NCI-H2107 treated with DMSO at 0.1 percent for 48 hours (cell line): Measurements from ENCODE around the gene CDH20.
A peak's percentile ranks its signal among the peaks of the same experiment; 100 is the strongest.

ENCODE experiments used
- DNase-seq: peaks from one replicate; lab custom pipeline; 2025; ENCODE audit not compliant: unreplicated experiment; lab: John Stamatoyannopoulos, UW

The CDH20 gene

DNA sequence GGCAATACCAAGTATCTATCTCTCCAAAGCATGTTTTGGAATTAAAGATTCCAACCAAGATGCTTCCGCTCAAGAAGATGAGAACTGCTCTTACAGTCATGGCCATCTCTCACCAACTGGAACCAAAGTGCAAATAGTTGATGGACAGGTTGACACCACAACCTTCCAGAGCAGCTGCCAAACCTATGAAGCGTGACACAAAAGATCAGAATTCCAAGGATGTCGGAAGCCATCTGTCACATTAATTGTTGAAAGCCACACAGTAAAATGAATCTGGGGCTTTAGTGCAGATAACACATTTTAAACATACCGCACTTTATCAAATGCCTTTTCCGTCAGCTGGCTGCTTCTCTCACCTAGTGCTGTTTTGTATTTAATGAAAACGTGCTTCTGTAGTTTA, 195.7 kb downstream of the CDH20 start:
- no peak for DNase-seq

DNA sequence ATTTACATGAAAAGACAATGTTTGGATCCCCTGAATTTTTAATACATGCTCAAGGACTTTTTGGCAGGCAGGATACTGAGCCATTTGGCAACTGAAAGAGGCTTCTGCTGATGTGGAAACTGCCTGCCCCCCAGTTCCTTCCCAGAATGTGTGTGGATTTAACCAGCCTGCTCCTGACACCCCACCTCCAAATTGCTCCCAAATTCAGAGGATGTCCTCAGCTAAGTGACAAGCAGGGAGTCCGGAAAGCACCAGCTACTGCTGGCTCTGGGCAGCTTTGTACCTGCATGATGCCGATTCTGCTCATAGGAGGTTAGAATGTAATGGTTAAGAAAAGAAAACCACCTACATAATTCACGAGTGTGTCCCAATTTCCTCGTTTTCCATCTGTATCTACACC, 197.5 kb downstream of the CDH20 start:
- DNase-seq, result no peak

DNA sequence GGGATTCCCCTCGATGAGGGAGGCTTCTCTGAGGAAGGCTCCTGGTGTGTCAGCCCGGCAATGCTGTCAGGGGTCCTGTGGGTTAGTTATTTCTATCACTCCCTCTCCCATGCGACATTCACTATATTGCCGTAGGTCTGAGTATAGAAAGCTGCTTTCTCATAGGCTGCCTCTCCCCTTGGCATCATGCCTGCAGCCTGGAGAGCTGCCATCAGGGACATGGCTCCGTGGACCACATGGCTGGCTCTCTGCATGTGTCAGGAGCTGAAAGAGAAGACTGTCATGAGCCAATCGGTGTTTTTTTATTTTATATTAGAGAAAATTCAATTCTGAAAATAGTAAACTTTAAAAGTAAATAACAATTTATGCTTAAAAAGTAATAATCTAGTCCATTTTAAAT, 198.0 kb downstream of the CDH20 start:
- DNase-seq, result no peak

DNA sequence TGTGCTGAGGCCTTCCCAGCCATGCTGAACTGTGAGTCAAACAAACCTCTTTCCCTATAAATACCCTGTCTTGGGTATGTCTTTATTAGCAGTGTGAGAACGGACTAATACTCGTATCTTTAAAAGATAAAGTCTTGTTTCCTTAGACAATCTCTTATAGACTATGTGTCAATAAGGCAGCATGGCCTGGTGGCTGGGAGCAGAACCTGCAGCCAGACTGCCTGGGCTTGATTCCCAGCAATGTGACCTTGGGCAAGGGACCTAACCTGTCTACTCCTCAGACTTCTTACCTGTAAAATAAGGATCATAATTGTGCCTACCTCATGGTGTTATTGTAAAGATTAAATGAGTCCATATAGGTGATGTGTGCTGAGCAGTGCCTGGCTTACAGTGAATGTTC, 198.7 kb downstream of the CDH20 start:
- DNase-seq, result no peak

DNA sequence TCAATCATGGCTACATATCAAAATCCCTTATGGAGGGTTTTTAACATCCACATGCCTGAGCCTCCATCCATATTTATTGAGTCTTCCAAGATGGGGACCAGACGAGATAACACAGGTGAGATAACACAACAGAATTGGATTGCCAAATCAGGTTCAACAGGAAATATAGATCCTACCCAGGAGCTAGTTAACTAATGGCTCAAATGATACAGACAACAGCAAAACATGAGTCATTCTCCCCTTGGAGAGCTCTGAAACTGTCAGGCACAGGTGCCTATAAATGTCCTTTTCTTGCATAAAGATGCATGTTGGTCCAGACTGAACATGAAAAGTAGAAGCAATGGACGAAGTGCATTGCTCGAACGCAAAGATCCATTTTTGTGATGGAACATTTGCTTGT, 202.2 kb downstream of the CDH20 start:
- DNase-seq, result no peak

DNA sequence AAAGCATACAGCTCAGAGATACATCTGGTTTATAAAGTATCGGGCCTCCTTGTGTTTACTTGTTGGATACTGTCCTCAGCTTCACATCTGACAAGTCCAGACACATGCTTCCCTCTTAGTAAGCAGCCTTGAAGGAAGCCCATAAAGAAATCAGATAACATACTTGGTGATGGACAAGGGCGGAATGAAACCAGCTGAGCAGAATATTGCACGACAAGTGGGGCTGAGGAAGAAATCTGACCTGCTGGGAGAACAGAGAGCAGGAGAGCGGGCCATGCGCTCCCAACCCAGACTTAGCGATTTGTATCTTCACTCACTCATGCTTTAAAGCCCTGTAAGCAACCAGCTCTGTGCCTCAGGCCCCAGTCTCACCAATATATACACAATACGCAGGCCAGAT, 208.4 kb downstream of the CDH20 start:
- no peak for DNase-seq

DNA sequence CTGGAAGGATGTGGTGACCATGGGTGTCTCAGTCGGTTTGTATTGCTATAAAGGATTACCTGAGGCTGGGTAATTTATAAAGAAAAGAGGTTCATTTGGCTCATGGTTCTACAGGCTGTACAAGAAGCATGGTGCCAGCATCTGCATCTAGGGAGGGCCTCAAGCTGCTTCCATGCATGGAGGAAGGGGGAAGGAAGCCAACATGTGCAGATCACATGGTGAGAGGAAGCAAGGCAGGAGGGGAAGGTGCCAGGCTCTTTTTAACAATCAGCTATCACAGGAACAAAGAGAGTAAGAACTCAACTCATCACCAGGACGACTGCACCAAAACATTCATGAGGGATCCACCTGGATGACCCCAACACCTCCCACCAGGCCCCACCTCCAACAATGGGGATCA, 209.4 kb downstream of the CDH20 start:
- DNase-seq, result no peak

DNA sequence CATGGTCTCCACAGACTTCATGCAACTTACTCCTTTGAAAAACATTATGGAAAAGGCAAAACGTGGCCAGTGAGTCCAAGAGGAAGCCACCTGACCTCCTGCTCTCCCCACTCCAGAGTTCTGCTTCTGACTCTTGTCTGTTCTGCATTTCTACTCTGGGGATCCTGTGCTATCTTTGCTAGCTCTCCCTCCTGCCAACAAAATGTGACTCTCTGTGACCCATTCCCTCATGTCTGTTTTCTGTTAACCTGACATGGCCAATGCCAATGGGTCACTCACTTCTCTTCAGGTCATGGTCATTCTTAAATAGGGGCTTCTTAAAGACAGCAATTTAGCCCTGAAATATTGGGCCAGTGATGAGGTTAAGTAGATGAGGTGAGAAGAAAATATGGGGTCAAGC, 210.3 kb downstream of the CDH20 start:
- no peak for DNase-seq

DNA sequence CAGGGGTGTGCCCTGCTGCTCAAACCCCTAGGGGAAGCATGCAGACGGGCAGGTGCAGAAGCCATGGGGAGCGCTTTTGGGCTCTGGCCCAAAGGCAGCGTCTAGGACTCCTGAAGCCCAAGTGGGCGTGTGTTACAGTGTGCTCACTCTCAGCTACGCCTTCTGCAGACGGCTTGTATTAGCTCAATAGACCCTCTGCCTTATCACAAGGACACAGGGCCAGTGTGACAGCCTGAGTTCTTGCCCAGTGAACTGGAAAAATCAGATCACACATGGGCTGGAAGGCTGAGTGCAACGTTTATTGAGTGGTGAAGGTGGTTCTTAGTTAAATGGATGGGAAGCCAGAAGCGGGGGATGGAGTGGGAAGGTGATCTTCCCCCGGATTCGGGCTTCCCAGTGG, 210.9 kb downstream of the CDH20 start:
- no peak for DNase-seq

DNA sequence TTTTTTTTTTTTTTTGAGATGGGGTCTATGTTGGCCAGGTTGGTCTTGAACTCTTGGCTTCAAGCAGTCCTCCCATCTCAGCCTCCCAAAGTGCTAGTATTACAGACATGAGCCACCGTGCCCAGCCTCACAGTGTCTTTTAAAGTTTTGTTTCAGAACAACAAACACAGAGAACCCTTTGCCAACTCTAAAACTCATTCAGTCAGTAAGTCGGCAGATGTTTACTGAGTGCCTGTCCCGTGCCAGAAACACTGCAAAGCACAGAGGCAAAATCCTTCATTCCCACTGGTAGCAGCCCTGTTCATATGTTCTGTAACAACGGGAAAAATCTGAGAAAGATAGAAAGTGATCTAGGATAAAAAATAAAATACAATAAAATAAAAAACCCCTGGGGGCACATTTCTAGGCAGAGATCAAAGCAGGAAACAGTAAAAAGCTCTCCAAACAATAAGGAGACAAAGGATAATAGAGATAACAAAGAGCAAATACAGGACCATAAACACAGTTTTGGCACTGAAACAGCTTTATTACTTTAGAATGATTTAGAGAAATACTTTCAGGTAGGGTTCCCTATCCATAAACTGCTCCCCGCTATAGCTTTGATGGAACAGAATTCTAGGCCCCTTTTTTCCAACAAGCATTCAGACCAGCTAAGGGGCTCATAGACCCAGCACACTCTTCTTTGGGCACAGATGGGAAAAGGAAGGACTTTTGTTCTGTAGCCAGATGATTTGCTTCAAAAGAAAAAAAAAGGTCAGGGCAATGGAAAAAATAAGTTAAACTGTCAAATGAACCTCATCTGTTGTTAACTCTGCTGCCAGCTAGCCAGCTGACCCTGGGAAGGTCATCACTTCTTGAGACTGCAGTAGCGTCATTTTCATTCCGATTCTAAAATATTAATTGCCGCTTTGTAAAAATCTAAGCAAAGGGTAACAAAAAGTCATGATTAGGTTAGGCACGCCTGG, 212.3 kb downstream of the CDH20 start:
- no peak for DNase-seq

DNA sequence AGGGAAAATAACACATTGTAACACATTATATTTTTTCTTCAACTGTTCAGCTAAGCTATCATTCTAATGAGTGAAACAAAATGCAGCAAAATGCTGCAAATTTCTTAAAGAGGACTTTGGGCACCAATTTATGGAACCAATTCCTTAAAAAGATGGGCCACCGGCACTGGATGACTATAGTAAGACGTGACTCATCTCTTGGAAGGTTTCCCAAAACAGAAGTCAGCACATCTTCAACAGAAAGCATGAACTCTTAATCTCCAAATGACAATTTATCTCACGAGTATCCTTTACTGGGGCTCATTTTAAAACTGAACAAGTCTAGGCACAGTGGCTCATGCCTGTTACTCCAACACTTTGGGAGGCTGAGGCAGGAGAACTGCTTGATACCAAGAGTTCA, 213.4 kb downstream of the CDH20 start:
- DNase-seq, result no peak

DNA sequence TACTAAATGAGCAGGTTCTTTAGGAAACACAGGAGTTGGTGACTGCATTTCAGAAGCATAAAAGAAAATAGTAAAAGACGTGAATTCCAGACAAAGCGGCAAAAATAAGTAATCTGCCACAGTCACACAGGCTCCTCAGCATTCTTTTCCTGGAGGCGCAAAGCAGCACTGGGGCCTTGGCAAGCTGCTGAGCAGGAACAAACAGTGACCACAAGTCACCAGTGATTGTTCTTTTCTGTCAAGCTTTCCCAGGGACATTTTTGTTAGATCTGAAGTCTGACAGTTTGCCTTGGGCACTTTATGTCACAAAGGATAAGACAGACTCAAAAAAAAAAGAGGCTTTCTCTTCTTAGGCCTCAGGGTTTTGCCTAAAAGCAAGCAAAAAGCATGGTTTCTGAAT, 216.2 kb downstream of the CDH20 start:
- no peak for DNase-seq

DNA sequence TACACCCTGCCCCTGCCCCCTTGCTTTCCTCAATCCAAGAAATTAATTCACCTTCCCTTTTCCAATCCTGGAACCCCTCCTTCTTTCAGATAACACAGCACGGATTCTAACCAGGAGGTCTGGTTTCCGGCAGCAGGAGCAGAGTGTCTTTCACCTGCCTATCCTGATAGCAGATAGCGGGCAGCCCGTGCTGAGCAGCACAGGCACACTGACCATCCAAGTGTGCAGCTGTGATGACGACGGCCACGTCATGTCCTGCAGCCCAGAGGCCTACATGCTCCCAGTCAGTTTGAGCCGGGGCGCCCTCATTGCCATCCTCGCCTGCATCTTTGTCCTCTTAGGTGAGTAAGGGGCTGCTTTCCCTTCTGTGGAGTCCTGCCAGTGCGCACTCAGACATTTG, 216.7 kb downstream of the CDH20 start:
- no peak for DNase-seq

DNA sequence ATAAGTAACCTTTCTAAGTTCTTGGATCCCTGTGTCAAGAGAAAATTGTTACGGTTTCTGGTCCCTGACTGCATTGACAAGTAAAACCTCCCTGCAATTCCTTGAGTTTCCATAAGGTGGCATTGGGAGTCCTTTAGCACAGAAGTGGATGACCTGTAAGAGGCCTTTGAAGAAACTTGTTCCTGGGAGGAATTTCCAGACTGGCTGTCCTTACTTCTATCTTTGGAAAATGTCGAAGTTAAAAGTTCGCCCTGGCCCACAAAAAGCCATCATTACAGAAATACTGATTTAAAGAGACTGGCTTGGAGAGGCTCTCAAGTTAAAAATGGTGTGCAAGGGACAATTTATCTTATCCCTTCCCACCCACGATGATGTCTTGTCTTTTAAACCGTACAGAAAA, 218.4 kb downstream of the CDH20 start:
- DNase-seq, result peak; percentile 71

DNA sequence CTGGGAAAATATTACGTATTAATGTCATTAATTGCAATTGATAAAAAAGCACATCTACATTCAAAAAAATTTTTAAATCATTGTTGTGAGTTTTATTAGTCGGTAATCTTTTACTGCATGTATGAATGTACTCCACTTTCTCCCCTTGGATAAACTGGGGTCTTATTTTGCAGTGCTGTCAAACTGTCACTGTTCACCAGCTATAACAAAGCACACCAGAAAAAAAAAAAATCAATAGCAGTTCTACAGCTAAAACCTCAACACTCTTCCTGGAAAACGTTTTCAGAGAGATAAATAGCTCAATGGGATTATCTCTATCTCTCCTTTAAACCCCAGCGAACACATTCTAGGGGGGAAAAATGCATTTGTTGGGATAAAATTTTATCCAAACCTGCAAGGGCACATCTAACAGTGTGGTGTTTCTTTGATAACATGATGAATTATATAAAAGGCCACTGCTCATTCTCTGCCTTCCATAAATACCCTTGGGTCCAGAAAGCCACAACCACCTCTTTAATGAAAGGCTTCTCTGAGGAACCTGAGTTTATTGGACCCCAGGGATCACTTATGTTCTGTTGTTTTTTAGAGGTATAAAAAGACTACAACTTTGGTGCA, 219.9 kb downstream of the CDH20 start:
- peak; percentile 50 for DNase-seq

DNA sequence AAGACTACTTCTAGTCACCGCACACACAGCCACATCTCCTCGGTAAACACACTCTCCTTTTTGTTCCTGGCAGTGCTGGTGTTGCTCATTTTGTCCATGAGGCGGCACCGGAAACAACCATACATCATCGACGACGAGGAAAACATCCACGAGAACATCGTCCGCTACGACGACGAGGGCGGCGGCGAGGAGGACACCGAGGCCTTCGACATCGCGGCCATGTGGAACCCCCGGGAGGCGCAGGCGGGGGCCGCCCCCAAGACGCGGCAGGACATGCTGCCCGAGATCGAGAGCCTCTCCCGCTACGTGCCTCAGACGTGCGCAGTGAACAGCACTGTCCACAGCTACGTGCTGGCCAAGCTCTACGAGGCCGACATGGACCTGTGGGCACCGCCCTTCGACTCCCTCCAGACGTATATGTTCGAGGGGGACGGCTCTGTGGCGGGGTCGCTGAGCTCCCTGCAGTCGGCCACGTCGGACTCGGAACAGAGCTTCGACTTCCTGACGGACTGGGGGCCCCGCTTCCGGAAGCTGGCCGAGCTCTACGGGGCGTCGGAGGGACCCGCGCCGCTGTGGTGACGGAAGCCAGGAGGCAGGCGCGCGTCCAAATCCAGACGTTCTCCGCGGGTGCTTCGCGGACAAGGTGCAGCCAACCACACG, 221.0 kb downstream of the CDH20 start:
- DNase-seq, result no peak

DNA sequence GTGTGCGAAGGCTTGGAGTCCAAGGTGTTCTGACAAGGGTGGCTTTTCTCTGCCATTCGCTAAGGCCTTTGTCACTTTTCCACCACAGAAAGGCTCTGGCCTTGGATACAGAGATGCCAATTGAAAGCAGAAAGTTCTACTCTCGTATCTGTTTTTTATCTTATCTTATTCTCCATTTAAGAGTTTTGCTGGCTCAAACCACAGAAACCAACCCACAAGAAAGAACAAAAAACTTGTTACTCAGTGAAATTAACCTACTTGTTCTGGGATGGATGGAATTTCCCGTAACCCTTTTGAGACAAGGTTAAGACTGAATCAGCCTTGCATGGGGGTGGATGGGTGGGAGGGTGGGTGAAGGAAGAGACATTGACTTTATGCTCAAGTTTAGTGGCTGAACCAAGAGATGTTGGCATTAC, 221.7 kb downstream of the CDH20 start:
- no peak for DNase-seq

DNA sequence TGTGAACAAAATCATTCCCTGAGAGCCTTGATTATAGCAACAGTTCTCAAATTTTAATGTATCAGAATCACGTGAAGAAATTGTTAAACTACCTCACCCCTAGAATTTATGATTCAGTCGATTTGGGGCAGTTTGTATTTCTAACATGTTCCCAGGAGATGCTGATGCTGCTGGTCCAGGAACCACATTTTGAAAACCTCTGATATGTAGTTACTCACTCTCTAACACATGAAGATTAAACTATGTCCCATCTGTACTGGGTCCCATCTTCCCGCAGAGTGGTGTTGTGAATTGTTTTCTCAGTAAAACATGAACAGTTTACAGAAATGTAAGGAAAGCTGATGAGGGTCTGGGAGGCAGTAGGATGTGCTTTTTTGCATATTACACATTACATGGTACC, 223.1 kb downstream of the CDH20 start:
- no peak for DNase-seq

DNA sequence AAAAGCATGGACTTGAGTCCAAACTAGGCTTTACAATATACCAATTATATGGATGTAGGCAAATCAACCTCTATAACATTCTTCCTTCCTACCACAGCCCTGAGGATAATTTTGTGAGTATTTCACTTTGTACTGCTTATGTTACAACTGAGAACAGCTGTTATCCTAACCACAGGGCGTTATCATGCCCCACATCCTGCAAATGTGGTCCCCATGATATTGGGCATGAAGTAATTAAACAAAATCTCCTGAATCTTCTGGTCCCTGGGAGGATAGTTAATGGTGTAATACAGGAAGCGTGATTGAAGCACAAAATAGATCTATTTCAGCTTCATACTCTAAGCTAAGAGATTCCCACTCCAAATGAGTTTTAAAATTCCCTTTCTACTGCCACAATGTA, 223.6 kb downstream of the CDH20 start:
- DNase-seq, result no peak

DNA sequence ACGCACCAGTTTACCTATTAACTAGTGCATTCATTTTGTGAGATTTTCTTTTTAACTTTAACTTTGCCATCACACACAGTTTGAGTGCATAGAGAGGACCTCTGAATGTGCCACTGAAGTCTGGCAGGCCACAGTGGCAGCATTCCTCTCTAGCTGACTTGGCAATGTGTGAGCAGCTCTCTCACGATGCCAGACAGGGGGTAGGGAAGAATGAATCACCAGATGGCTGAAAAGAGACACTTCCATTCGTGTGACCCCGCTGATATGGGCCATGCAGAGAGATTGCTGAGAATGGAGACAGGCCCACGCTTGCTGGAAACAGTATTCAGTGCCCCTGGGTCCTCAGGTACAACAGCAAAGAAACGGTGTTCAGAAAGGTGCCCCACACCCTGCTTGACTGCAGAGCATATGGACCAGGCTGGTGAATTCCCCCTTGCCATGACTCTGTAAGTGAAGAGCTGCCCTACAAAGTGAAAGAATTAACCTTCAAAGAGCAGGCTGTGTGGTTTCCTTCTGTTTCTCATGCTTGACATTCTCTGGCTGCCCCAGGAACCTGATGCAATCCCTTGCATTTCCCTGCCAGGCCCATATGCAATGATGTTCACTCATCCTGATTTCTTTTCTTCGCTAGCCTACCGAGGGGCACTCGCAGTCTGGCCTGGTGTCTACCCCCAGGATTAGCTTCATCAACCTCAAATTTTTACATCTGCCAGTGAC, 236.1 kb downstream of the CDH20 start:
- no peak for DNase-seq

DNA sequence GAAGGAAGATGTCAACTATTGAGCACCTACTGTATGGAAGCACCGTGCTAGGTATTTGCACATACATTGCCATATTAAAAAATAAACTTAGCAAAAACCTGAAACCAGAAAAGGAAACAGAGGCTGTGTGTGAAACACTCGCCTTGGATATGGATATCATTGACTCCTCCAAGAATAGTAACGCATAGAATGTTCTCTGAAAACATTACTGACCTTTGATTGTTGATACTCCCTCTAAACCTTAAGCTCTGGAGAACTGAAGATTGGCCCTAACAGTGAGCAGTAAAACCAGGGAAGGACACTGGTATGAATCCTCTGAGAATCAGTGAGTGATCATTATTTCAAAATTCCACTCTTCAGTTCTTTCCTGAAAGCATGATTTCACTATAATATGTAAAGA, 236.8 kb downstream of the CDH20 start:
- no peak for DNase-seq
